IgD-negative memory B cell (primary cell): Measurements from ENCODE around the gene EXOC4. TPM values are rescaled to one million over a fixed set of nuclear protein-coding genes. Genes with fewer than 3 reads are reported as not detected.
"Not testable (repeated sequence)": the region's sequence is repeated elsewhere in the genome, so short reads cannot be mapped to it uniquely, and the experiment has no call there.

Experiments
- H3K27ac Mint-ChIP-seq, 3 donors: one replicate each; pipeline ENCODE4 v1.8.0; 2020 to 2022; ENCODE audit warnings: mild to moderate bottlenecking in 3 of 3, mixed read lengths in 3 of 3, moderate library complexity in 1 of 3
- H3K27me3 Mint-ChIP-seq: one replicate; pipeline ENCODE4 v1.8.0; 2021; ENCODE audit warnings: mixed read lengths
- H3K36me3 Mint-ChIP-seq: one replicate; pipeline ENCODE4 v1.8.0; 2020; ENCODE audit warnings: mild to moderate bottlenecking, mixed read lengths
- H3K4me1 Mint-ChIP-seq, 3 donors: one replicate each; pipeline ENCODE4 v1.8.0; 2020 to 2022; ENCODE audit warnings: mixed read lengths in 3 of 3, mild to moderate bottlenecking in 1 of 3
- H3K4me3 Mint-ChIP-seq, 4 donors: one replicate each; pipeline ENCODE4 v1.8.0; 2020 to 2022; ENCODE audit warnings: mild to moderate bottlenecking in 4 of 4, mixed read lengths in 4 of 4, moderate library complexity in 3 of 4
- H3K9me3 Mint-ChIP-seq, 3 donors: one replicate each; pipeline ENCODE4 v1.8.0; 2020 to 2021; ENCODE audit warnings: mixed read lengths in 3 of 3, mild to moderate bottlenecking in 1 of 3
- polyA plus RNA-seq: library from polyadenylated mRNA; unstranded; fragments of 300-500 nt; fragmentation: Illumina TruSeq; gene quantifications from one replicate; pipeline ENCODE4 v1.2.3, GENCODE V29; 2021

Gene EXOC4
- polyA plus RNA-seq, 1 donor from 2014 or later: 34.5 TPM

- no peaks in the 10 kb centered on the region for H3K27me3 Mint-ChIP-seq
- H3K9me3 Mint-ChIP-seq: no peaks in the 10 kb centered on the region
These were observed 806.1 kb downstream of the EXOC4 start for GRCh38 chr7:134058980-134059379.

GRCh38 chr7:134059921-134060320 is 807.0 kb downstream of the EXOC4 start:
- H3K36me3 Mint-ChIP-seq: peaks cover 9% of the 10 kb centered on the region
- no peaks in the 10 kb centered on the region for H3K9me3 Mint-ChIP-seq
- no peaks in the 10 kb centered on the region for H3K4me1 Mint-ChIP-seq
- H3K27ac Mint-ChIP-seq: no peak overlapping the region
- no peak overlapping the region for H3K4me3 Mint-ChIP-seq
- no peaks in the 10 kb centered on the region for H3K27me3 Mint-ChIP-seq

More at GRCh38 chr7:134058980-134059379, 806.1 kb downstream of the EXOC4 start:
- H3K36me3 Mint-ChIP-seq: peaks cover 12% of the 10 kb centered on the region
- H3K27ac Mint-ChIP-seq: peak overlapping the region in 1 of 3 donors; percentile 64
- H3K4me3 Mint-ChIP-seq: no peak overlapping the region
- H3K4me1 Mint-ChIP-seq: no peaks in the 10 kb centered on the region

- Mint-ChIP-seq H3K27me3 (no peaks in the 10 kb centered on the region), H3K4me3 (no peak overlapping the region), H3K4me1 (no peaks in the 10 kb centered on the region), H3K27ac (no peak overlapping the region), H3K9me3 (no peaks in the 10 kb centered on the region), H3K36me3 (peaks cover 11% of the 10 kb centered on the region)
These were observed 808.0 kb downstream of the EXOC4 start for GRCh38 chr7:134060874-134061273.

GRCh38 chr7:134062460-134062859 is 809.6 kb downstream of the EXOC4 start:
- Mint-ChIP-seq H3K36me3 (peaks cover 6% of the 10 kb centered on the region), H3K9me3 (no peaks in the 10 kb centered on the region), H3K4me3 (no peak overlapping the region), H3K27me3 (no peaks in the 10 kb centered on the region), H3K27ac (no peak overlapping the region), H3K4me1 (no peaks in the 10 kb centered on the region)

- no peak overlapping the region for H3K27ac Mint-ChIP-seq
- no peaks in the 10 kb centered on the region for H3K9me3 Mint-ChIP-seq
- H3K4me3 Mint-ChIP-seq: no peak overlapping the region
- H3K4me1 Mint-ChIP-seq: no peaks in the 10 kb centered on the region
- H3K27me3 Mint-ChIP-seq: no peaks in the 10 kb centered on the region
- peaks cover 8% of the 10 kb centered on the region for H3K36me3 Mint-ChIP-seq
These were observed 812.5 kb downstream of the EXOC4 start for GRCh38 chr7:134065415-134065814.

- Mint-ChIP-seq H3K9me3 (no peaks in the 10 kb centered on the region), H3K4me3 (no peak overlapping the region), H3K36me3 (peaks cover 8% of the 10 kb centered on the region), H3K27me3 (no peaks in the 10 kb centered on the region), H3K27ac (no peak overlapping the region), H3K4me1 (no peaks in the 10 kb centered on the region)
These were observed 814.3 kb downstream of the EXOC4 start for GRCh38 chr7:134067164-134067563.

GRCh38 chr7:134068670-134069069 is 815.8 kb downstream of the EXOC4 start:
- Mint-ChIP-seq H3K36me3 (peaks cover 8% of the 10 kb centered on the region), H3K4me1 (no peaks in the 10 kb centered on the region), H3K27me3 (no peaks in the 10 kb centered on the region), H3K27ac (no peak overlapping the region), H3K4me3 (no peak overlapping the region), H3K9me3 (no peaks in the 10 kb centered on the region)

GRCh38 chr7:134069187-134069586 is 816.3 kb downstream of the EXOC4 start:
- no peaks in the 10 kb centered on the region for H3K27me3 Mint-ChIP-seq
- H3K27ac Mint-ChIP-seq: no peak overlapping the region
- H3K4me3 Mint-ChIP-seq: no peak overlapping the region
- H3K9me3 Mint-ChIP-seq: no peaks in the 10 kb centered on the region
- peaks cover 10% of the 10 kb centered on the region for H3K36me3 Mint-ChIP-seq
- H3K4me1 Mint-ChIP-seq: no peaks in the 10 kb centered on the region

- H3K4me1 Mint-ChIP-seq: no peaks in the 10 kb centered on the region
- H3K27me3 Mint-ChIP-seq: no peaks in the 10 kb centered on the region
- H3K4me3 Mint-ChIP-seq: no peak overlapping the region
- H3K27ac Mint-ChIP-seq: no peak overlapping the region
- H3K9me3 Mint-ChIP-seq: peaks cover 0 to 2% (median 2%) of the 10 kb centered on the region in 3 donors
- peaks cover 13% of the 10 kb centered on the region for H3K36me3 Mint-ChIP-seq
These were observed 817.8 kb downstream of the EXOC4 start for GRCh38 chr7:134070673-134071072.

- Mint-ChIP-seq H3K27me3 (no peaks in the 10 kb centered on the region), H3K27ac (no peak overlapping the region), H3K4me3 (no peak overlapping the region), H3K4me1 (no peaks in the 10 kb centered on the region), H3K36me3 (peaks cover 13% of the 10 kb centered on the region), H3K9me3 (peaks cover 0 to 6% (median 4%) of the 10 kb centered on the region in 3 donors)
These were observed 818.8 kb downstream of the EXOC4 start for GRCh38 chr7:134071355-134072331.

- Mint-ChIP-seq H3K36me3 (peaks cover 15% of the 10 kb centered on the region), H3K4me1 (no peaks in the 10 kb centered on the region), H3K4me3 (no peak overlapping the region), H3K27ac (no peak overlapping the region), H3K27me3 (no peaks in the 10 kb centered on the region), H3K9me3 (peaks cover 0 to 9% (median 4%) of the 10 kb centered on the region in 3 donors)
These were observed 820.4 kb downstream of the EXOC4 start for GRCh38 chr7:134073276-134073675.

- peaks cover 12% of the 10 kb centered on the region for H3K36me3 Mint-ChIP-seq
- H3K27ac Mint-ChIP-seq: no peak overlapping the region
- no peak overlapping the region for H3K4me3 Mint-ChIP-seq
- H3K27me3 Mint-ChIP-seq: no peaks in the 10 kb centered on the region
- peaks cover 0 to 9% (median 4%) of the 10 kb centered on the region in 3 donors for H3K9me3 Mint-ChIP-seq
- no peaks in the 10 kb centered on the region for H3K4me1 Mint-ChIP-seq
These were observed 822.9 kb downstream of the EXOC4 start for GRCh38 chr7:134075799-134076198.

- H3K9me3 Mint-ChIP-seq, H3K4me1 Mint-ChIP-seq, H3K4me3 Mint-ChIP-seq, H3K27ac Mint-ChIP-seq, H3K27me3 Mint-ChIP-seq: not testable (repeated sequence)
- H3K36me3 Mint-ChIP-seq: peaks cover 12% of the 10 kb centered on the region
These were observed 824.7 kb downstream of the EXOC4 start for GRCh38 chr7:134077560-134077959.

GRCh38 chr7:134078991-134079390 is 826.1 kb downstream of the EXOC4 start:
- H3K4me1 Mint-ChIP-seq: peaks cover 0 to under 1% (median under 1%) of the 10 kb centered on the region in 3 donors
- peaks cover 0 to 9% (median 4%) of the 10 kb centered on the region in 3 donors for H3K9me3 Mint-ChIP-seq
- peaks cover 11% of the 10 kb centered on the region for H3K36me3 Mint-ChIP-seq
- H3K27me3 Mint-ChIP-seq: no peaks in the 10 kb centered on the region
- no peak overlapping the region for H3K4me3 Mint-ChIP-seq
- H3K27ac Mint-ChIP-seq: no peak overlapping the region

GRCh38 chr7:134081695-134082094 is 828.8 kb downstream of the EXOC4 start:
- no peaks in the 10 kb centered on the region for H3K27me3 Mint-ChIP-seq
- H3K9me3 Mint-ChIP-seq: peaks cover 0 to 3% (median 0%) of the 10 kb centered on the region in 3 donors
- peaks cover 6 to 14% (median 12%) of the 10 kb centered on the region in 3 donors for H3K4me1 Mint-ChIP-seq
- no peak overlapping the region for H3K4me3 Mint-ChIP-seq
- H3K27ac Mint-ChIP-seq: no peak overlapping the region
- peaks cover 2% of the 10 kb centered on the region for H3K36me3 Mint-ChIP-seq
